ENCODE data around the gene FAM13A. TPM values are rescaled to one million over a fixed set of nuclear protein-coding genes. Genes with fewer than 3 reads are reported as not detected.

FAM13A gene
- total and polyA plus RNA-seq, 2 of the 8 experiments (the other 6 are each of a cell fraction or from before 2014, with no cell fraction given): 7.1 to 16.5 TPM

- FAIRE-seq: no peak
- no peak overlapping the region for H3K23ac ChIP-seq (ENCODE audit: insufficient read length)
These were observed 25.7 kb downstream of the FAM13A start for GRCh38 chr4:89031272-89031671.

More at GRCh38 chr4:89031272-89031671, 25.7 kb downstream of the FAM13A start:
- Histone ChIP-seq H2BK20ac (ENCODE audit: low read length) (no peak overlapping the region), H3K23me2 (ENCODE audit: low read depth, low read length) (no peaks in the 10 kb centered on the region), H4K5ac (ENCODE audit: insufficient read length, low read depth, low read length) (no peak overlapping the region), H3K9me3 (ENCODE audit: insufficient read depth in 2 of 2, low read depth in 1 of 2, low read length in 1 of 2) (0 out of 4 replicates have a peak, but pooled peaks cover 0 to 5% of the 10 kb centered on the region in 2 experiments), H4K20me1 (replicated peaks in 1 of 2; ENCODE audit: control insufficient read depth in 1 of 2, insufficient read depth in 2 of 2, low read length in 2 of 2) (no peaks in the 10 kb centered on the region), H3K56ac (replicated peaks; ENCODE audit: insufficient read length, low read depth, low read length) (no peak overlapping the region), H2BK12ac (ENCODE audit: low read depth, low read length) (no peak overlapping the region), H3K4me3 (ENCODE audit: extremely low read depth in 1 of 4, insufficient read depth in 2 of 4, low read depth in 3 of 4, low read length in 4 of 4) (no peak overlapping the region), H4K8ac (ENCODE audit: extremely low read depth, insufficient read depth, low read length) (no peak overlapping the region), H3K14ac (ENCODE audit: insufficient read length) (no peak overlapping the region), H2BK15ac (ENCODE audit: low read length) (no peak overlapping the region), H4K91ac (replicated peaks; ENCODE audit: insufficient read length, low read length) (no peak overlapping the region), H3K27me3 (replicated peaks in 1 of 4; ENCODE audit: control insufficient read depth in 3 of 4, extremely low read depth in 1 of 4, insufficient read depth in 3 of 4, low read length in 3 of 4) (no peaks in the 10 kb centered on the region), H2BK5ac (ENCODE audit: low read depth, low read length) (no peak overlapping the region), H3K4ac (replicated peaks; ENCODE audit: insufficient read length, low read depth, low read length) (no peak overlapping the region), H2AFZ (ENCODE audit: low read length) (no peak overlapping the region), H2BK120ac (replicated peaks; ENCODE audit: low read depth, low read length) (no peak overlapping the region), H3K18ac (ENCODE audit: extremely low read depth, low read length) (no peak overlapping the region), H3K36me3 (ENCODE audit: control insufficient read depth in 2 of 4, insufficient read depth in 4 of 4, low read length in 3 of 4) (0 out of 8 replicates have a peak, but pooled peaks cover 0 to 2% (median 0%) of the 10 kb centered on the region in 4 experiments), H2AK5ac (ENCODE audit: low read depth, low read length) (no peak overlapping the region), H3K79me2 (ENCODE audit: control insufficient read depth in 1 of 2, insufficient read depth in 2 of 2, low read length in 2 of 2) (peaks cover 0 to 41% of the 10 kb centered on the region in 2 experiments; a peak in 2 of 4 replicates), H3K9ac (replicated peaks in 1 of 4; ENCODE audit: extremely low read depth in 1 of 4, low read depth in 3 of 4, low read length in 3 of 4) (no peak overlapping the region), H3K79me1 (ENCODE audit: low read depth, low read length) (no peaks in the 10 kb centered on the region), H3K4me1 (replicated peaks in 1 of 4; ENCODE audit: control insufficient read depth in 3 of 4, insufficient read depth in 4 of 4, low read length in 3 of 4) (no peaks in the 10 kb centered on the region), H3K4me2 (ENCODE audit: insufficient read depth in 1 of 2, low read depth in 2 of 2, low read length in 2 of 2) (no peak overlapping the region), H3K27ac (ENCODE audit: low read depth, low read length) (no peak overlapping the region)
- DNase-seq (ENCODE audit: low read depth in 1 of 2, low spot score in 2 of 2): no peak
- TF ChIP-seq MAFK (IDR thresholded peaks at IDR 0.05; ENCODE audit: low read depth, low read length) (no peak), CHD1 (IDR thresholded peaks at IDR 0.05; ENCODE audit: low read depth, low read length) (no peak), TAF7 (optimal IDR thresholded peaks at IDR 0.05; ENCODE audit: borderline replicate concordance, low read depth, low read length) (no peak)
- CTCF ChIA-PET (ENCODE audit: partially characterized antibody): interaction anchor here (1.2 kb wide), 1 partner anchor 9 kb away, joined by 3 read pairs; no protein-coding TSS in a partner anchor
- POLR2A ChIA-PET (ENCODE audit: partially characterized antibody): interaction anchor here (1.2 to 1.3 kb wide), 2 partner anchors 24 to 25 kb away, joined by 3 read pairs; partner anchors contain the start of gene FAM13A

All from H1 (cell line).